Ovary (tissue), 3 donors: Measurements from ENCODE around the gene PLEKHA5.
"Not testable (repeated sequence)": the region's sequence is repeated elsewhere in the genome, so short reads cannot be mapped to it uniquely, and the experiment has no call there.

Source experiments
- EP300 ChIP-seq: sonication (generic); formaldehyde crosslinking; IDR thresholded peaks from one replicate; pipeline ENCODE4 v1.6.1; 2017; ENCODE audit warnings: antibody characterized with exemption
- POLR2A ChIP-seq: fragments of 450-650 bp; IDR thresholded peaks from one replicate; pipeline ENCODE4 v1.6.1; 2017; ENCODE audit warnings: antibody characterized with exemption, mild to moderate bottlenecking, moderate library complexity
- TF ChIP-seq, protein P1 (sequence below), 3 donors: fragments of 450-650 bp in 2 of 3; fragments of 200-600 bp in 1 of 3; IDR thresholded peaks; one replicate each; pipeline versions ENCODE4 v1.5.1 to v1.8.0; 2016 to 2022; ENCODE audit warnings: antibody characterized with exemption in 3 of 3, mild to moderate bottlenecking in 1 of 3
- donor health status: DM: no; HTN: no; CAD: no.

DNA sequence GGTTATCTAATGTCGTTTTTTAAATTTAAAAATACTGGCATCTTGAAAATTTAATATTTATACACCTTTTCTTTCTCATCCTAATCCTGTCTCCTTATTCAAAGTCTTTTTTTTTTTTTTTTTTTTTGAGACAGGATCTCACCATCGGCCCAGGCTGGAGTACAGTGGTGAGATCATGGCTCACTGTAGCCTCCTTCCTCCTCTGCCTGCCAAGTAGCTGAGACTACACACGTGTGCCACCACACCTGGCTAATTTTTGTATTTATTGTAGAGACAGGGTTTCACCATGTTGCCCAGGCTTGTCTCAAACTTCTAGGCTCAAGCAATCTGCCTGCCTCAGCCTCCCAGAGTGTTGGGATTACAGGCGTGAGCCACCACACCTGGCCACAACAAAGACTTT is 221.3 kb downstream of the PLEKHA5 start:
- TF ChIP-seq POLR2A, EP300: not testable (repeated sequence)
- TF ChIP-seq, protein P1, sequence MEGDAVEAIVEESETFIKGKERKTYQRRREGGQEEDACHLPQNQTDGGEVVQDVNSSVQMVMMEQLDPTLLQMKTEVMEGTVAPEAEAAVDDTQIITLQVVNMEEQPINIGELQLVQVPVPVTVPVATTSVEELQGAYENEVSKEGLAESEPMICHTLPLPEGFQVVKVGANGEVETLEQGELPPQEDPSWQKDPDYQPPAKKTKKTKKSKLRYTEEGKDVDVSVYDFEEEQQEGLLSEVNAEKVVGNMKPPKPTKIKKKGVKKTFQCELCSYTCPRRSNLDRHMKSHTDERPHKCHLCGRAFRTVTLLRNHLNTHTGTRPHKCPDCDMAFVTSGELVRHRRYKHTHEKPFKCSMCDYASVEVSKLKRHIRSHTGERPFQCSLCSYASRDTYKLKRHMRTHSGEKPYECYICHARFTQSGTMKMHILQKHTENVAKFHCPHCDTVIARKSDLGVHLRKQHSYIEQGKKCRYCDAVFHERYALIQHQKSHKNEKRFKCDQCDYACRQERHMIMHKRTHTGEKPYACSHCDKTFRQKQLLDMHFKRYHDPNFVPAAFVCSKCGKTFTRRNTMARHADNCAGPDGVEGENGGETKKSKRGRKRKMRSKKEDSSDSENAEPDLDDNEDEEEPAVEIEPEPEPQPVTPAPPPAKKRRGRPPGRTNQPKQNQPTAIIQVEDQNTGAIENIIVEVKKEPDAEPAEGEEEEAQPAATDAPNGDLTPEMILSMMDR (IDR thresholded peaks at IDR 0.05): not testable (repeated sequence)
